HG03457 (cell line): ENCODE results near the gene CRPPA.

Experiments used
- ATAC-seq: cut with Tn5 transposase; IDR thresholded peaks from one replicate; pipeline ENCODE4 v1.9.1; 2021; ENCODE audit warnings: moderate number of reproducible peaks; ENCODE audit not compliant: unreplicated experiment

Gene CRPPA

GRCh38 chr7:16428182-16428581 is 6.8 kb upstream of the CRPPA start:
- no peak for ATAC-seq

GRCh38 chr7:16423761-16424160 is 2.4 kb upstream of the CRPPA start:
- no peak for ATAC-seq

- no peak for ATAC-seq
These were observed 1.6 kb upstream of the CRPPA start for GRCh38 chr7:16422917-16423316.

GRCh38 chr7:16422103-16422435 is 731 bp upstream of the CRPPA start:
- no peak for ATAC-seq

- ATAC-seq = peak; percentile 88
These were observed 547 bp downstream of the CRPPA start for GRCh38 chr7:16420649-16421332.

- no peak for ATAC-seq
These were observed 1.0 kb downstream of the CRPPA start for GRCh38 chr7:16420329-16420648.

- no peak for ATAC-seq
These were observed 1.5 kb downstream of the CRPPA start for GRCh38 chr7:16419859-16420258.

- no peak for ATAC-seq
These were observed 2.2 kb downstream of the CRPPA start for GRCh38 chr7:16419126-16419525.

GRCh38 chr7:16417906-16418305 is 3.4 kb downstream of the CRPPA start:
- no peak for ATAC-seq

GRCh38 chr7:16416289-16417282 is 4.8 kb downstream of the CRPPA start:
- no peak for ATAC-seq

GRCh38 chr7:16412274-16413254 is 8.8 kb downstream of the CRPPA start:
- ATAC-seq = no peak

- ATAC-seq = no peak
These were observed 9.9 kb downstream of the CRPPA start for GRCh38 chr7:16411391-16411790.

GRCh38 chr7:16409777-16410176 is 11.6 kb downstream of the CRPPA start:
- no peak for ATAC-seq

GRCh38 chr7:16404636-16405035 is 16.7 kb downstream of the CRPPA start:
- ATAC-seq = no peak

- ATAC-seq = no peak
These were observed 17.9 kb downstream of the CRPPA start for GRCh38 chr7:16403475-16403874.

GRCh38 chr7:16402940-16403339 is 18.4 kb downstream of the CRPPA start:
- no peak for ATAC-seq

GRCh38 chr7:16402091-16402490 is 19.2 kb downstream of the CRPPA start:
- no peak for ATAC-seq

- ATAC-seq = no peak
These were observed 20.5 kb downstream of the CRPPA start for GRCh38 chr7:16400893-16401275.

- ATAC-seq = no peak
These were observed 21.1 kb downstream of the CRPPA start for GRCh38 chr7:16399916-16400892.

- no peak for ATAC-seq
These were observed 22.0 kb downstream of the CRPPA start for GRCh38 chr7:16399265-16399831.
